Stimulated activated CD8-positive, alpha-beta memory T cell treated with anti-CD3 and anti-CD28 coated beads, Interleukin-12 subunit alpha, Interleukin-12 subunit beta, amount 100 ng/mL, for 1 hour (primary cell): ENCODE measurements around the gene TPRG1.

Experiments used
- DNase-seq: peaks from one replicate; pipeline ENCODE4 v3.0.0-alpha.2; 2020; ENCODE audit warnings: low read depth

The TPRG1 gene

DNA sequence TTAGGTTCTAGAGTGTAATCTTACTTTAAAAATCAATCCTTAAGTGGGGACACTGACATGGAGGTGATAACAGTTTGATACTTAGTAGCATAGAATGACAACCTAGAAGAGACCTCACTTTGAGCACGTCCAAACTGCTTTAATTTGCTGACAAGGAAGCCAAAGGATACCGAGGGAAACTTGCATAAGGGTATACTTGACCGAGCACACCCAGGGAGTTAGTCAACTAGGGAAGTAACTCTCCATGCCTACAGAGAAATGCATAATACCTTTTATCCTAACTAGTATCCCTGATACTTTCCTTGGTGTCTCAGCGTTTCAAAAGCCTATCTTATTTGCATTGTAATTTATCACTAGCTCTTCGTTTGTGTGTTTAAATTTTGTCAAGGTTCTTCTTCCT, 5.5 kb upstream of the TPRG1 start:
- no peak for DNase-seq

GRCh38 chr3:189167027-189167766, 4.6 kb upstream of the TPRG1 start:
- DNase-seq, result no peak

DNA sequence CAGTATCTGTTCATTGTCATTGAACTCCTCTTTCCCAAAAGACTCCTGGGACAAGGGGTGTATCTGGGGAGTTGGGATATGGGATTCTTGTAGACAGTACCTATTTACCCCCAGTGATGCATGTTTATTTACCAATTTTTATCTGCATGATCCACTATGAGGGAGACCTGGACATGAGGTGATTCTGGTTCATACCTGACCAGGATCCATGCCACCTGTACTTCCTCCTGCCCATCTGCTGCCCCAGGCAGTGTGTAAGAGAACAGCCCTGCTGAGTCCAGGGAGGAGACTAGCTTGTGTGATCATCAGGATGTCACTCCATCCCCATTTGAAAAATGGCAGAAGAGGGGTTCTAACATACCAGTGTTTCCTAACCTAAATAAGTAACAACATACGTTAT, 3.1 kb upstream of the TPRG1 start:
- DNase-seq, result no peak

- no peak for DNase-seq
Observed at GRCh38 chr3:189169728-189170127, 2.0 kb upstream of the TPRG1 start.

GRCh38 chr3:189170559-189170958, 1.2 kb upstream of the TPRG1 start:
- no peak for DNase-seq

- no peak for DNase-seq
Observed at GRCh38 chr3:189172668-189173419, 1.1 kb downstream of the TPRG1 start.

- DNase-seq, result no peak
Observed at GRCh38 chr3:189184566-189184965, 12.8 kb downstream of the TPRG1 start.

- DNase-seq, result no peak
Observed at GRCh38 chr3:189186101-189186500, 14.3 kb downstream of the TPRG1 start.

DNA sequence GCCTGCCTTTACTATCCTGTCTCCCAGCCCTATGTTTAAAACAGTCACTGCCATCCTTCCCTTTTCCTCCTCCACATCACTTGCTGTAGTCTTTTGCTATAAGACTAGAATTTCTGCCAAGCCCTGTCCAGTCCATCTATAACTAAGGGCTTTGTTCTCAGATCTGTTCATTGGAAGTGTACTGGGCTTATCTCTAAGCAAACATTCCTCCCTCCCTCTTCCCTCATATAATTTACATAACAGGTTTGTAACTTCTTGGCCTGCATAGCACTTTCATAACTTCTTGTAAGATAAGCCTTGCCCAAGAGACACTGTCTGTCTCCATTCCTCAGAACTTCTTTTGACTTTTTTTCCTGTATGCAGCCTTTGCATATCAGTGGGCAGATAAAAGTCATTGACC, 16.7 kb downstream of the TPRG1 start:
- no peak for DNase-seq

DNA sequence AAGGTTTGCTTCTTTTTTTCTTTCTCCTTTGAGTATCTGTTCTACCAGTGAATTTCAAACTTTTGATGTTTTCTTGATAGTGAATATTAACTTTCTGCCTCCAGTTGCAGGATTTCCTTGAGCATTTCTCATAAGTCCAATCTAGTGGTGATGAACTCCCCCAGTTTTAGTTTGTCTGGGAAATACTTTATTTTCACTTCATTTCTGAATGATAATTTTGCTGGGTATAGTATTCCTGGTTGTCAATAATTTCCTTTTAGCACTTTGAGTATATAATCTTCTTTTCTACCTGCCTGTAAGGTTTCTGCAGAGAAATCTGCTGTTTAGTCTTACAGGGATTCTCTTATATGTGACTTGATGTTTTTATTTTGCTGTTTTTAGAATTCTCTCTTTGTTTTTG, 21.0 kb downstream of the TPRG1 start:
- DNase-seq, result no peak

GRCh38 chr3:189195302-189195701, 23.5 kb downstream of the TPRG1 start:
- DNase-seq, result no peak

DNA sequence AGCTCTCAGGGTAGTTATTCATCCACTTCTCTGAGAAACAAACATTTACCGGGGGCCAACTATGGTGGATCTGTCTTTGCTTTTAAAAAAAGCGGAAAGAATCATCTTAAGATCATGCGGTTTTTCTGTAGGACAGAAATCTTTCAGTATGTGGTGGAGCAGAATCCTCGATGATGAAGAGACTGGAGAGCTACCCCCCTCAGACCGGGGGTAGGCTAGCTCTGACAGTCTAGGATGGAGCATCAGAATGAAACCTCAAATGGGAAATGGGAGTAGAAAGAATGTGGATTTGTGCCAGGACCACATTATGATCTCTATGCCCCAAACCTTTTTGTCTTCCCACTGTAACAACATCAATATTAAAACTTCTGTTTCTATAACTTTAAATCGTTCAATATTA, 30.3 kb downstream of the TPRG1 start:
- DNase-seq, result no peak

GRCh38 chr3:189202583-189202982, 30.8 kb downstream of the TPRG1 start:
- DNase-seq, result no peak

- no peak for DNase-seq
Observed at GRCh38 chr3:189204167-189204866, 32.5 kb downstream of the TPRG1 start.

- no peak for DNase-seq
Observed at GRCh38 chr3:189204937-189205336, 33.2 kb downstream of the TPRG1 start.

- DNase-seq, result no peak
Observed at GRCh38 chr3:189210251-189210770, 38.5 kb downstream of the TPRG1 start.

DNA sequence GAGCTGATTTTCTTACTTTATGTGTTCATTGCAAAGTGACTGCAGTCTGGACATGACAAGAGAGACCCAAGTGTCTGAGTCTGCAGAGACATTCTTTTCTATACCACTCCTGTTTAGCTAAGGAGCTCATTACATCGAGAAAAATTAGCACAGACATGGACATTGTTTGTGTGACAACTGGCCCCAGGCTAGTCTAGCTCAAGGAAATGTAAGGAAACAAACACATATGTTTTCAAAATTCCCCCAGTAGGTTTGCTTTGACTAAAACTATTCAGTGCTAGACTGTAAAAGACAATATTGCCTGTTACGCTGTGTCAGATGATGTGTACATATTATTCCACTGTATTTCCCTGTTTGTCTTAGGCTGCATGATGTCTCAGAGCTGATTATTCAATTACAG, 40.9 kb downstream of the TPRG1 start:
- no peak for DNase-seq

DNA sequence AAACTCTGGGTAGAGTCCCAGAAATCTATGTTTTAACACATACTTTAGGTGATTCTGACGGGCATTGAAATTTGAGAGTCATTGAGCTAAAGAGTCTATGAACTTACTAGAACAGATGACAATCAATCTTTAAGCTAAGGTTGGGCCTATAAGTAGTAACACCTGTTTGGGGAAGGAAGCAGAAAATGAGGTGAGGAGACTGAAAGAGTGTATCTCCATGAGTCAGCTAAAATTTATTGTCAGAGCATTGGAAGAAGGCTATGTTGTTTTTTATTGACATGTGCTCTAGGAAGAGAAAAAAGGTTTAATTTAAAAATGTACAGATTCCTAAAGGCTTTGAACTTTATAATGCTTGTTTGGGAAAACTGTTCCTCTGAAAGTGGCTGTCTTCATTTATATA, 42.9 kb downstream of the TPRG1 start:
- no peak for DNase-seq

DNA sequence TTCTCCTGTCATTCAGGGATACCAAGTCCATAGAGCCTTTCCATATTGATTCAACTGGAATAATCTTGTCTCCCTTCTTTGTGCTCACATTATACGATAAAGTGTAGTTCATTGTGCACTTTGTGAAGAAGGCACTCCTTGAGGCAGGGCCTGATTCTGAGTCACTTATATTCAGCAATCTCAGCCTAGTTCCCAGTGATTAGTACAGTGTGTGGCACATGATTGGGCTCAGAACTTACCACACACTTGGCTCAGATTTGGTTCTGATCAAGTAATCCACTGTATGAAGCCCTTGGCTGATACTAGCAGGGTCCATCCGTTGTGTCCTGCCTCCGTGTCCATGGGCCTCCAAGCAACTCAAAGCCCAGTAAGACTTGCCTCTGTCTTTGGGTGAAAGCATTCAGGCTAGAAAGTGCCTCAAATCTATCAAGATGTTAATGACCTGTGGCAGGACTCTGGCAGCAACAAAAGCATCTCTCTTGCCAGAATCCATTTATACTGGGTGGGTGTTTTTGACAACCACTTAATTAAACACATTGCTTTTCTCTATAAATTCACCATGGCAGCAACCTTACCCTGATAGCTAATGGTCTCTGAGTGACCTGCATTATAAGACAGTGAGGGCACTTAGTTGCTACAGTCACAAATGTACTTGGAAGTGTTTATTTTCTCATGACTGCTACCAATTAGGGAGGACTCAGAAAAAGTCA, 51.3 kb downstream of the TPRG1 start:
- DNase-seq, result no peak

DNA sequence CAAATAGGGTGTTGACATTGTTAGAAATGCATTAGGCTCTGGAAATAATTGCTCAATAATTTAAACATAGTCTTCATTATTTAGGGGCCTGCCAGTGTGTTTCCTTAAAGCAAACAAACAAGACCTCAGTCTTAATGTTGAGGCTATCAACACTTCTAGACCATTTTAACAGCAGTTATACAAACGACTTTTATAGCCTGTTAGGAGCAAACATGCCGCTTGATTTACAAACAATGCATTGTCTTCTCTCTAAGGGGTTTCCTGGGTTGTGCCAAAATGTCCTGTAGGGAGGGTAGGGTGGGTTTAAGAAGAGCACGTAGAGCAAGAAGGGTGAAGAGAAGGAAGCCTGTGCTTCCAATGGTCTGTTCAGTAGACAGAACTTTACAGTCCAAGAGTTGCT, 53.7 kb downstream of the TPRG1 start:
- DNase-seq, result no peak

DNA sequence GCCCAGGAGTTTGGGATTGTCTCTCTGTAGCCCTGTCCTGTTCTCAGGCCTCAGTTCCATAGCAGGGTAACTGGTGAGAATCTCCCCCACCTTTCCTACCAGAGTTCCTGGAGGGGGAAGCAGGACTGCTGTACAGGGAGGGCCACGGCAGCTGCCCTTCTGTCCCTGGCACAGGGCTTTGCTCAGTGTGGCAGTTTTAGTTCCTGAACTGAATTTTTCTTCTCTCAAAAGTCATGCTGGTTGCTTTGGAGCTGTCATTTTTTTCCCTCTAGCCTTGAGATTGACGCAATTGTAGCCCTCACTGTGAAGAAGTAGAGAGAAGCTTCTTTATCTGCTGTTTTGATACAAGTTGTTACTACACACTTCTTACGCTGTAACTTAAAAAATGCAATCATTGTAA, 55.5 kb downstream of the TPRG1 start:
- DNase-seq, result no peak

DNA sequence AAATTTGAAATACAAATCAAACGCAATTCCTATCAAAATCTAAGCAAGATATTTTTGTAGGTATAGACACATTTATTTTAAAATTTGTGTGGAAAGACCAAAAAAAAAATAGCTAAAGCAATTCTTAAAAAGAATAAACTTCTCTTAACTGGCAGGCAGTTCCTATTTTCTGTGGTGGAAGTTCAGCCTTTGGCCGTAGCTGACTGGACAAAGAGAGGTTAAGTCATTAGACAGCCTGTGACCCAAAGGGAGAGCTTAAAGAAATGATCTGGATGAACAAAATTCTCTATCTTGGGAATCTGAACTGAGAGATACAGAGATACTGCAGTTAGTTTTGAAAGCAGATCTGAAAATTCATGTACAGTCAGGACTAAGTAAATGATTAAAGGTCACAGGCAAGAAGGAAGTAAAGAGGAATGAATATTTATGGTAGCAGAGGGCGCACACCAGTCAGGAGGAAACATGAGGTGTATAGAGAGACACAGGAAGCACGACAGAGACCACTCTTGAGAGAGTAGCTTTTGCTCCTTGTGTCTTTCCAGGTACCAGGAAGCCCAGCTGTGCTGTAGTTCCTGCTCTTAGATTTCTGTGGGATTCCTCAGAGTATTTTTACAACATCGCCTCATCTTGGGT, 57.5 kb downstream of the TPRG1 start:
- no peak for DNase-seq
